Fibroblast of lung (primary cell): ENCODE measurements around the gene RTTN. TPM values are rescaled to one million over a fixed set of nuclear protein-coding genes. Genes with fewer than 3 reads are reported as not detected.

Experiments
- DNase-seq, 2 donors: peaks; one replicate each; pipeline versions ENCODE4 v3.0.0 to v3.0.0-alpha.2; 2010; ENCODE audit warnings: low read depth in 2 of 2
- H2AFZ ChIP-seq: 2 replicates; pipeline ENCODE4 v1.5.1; 2012; ENCODE audit warnings: low read length, control low read depth, inconsistent platforms
- H3K27ac ChIP-seq: 2 replicates; pipeline ENCODE4 v1.5.1; 2011; ENCODE audit warnings: low read length, control low read depth; ENCODE audit not compliant: insufficient read depth
- H3K27me3 ChIP-seq: 2 replicates; pipeline ENCODE4 v1.5.1; 2011; ENCODE audit warnings: mild to moderate bottlenecking, low read length; ENCODE audit not compliant: control insufficient read depth, insufficient read depth
- H3K36me3 ChIP-seq: 2 replicates; pipeline ENCODE4 v1.5.1; 2011; ENCODE audit warnings: low read length; ENCODE audit not compliant: control insufficient read depth, insufficient read depth
- H3K4me1 ChIP-seq: 2 replicates; pipeline ENCODE4 v1.5.1; 2011; ENCODE audit warnings: low read length; ENCODE audit not compliant: control insufficient read depth, insufficient read depth; ENCODE audit errors: extremely low read depth
- H3K4me2 ChIP-seq: 2 replicates; pipeline ENCODE4 v1.5.1; 2011; ENCODE audit warnings: low read length, control low read depth; ENCODE audit not compliant: insufficient read depth; ENCODE audit errors: extremely low read depth
- H3K4me3 ChIP-seq, 4 experiments: fragments of 200-600 bp in 1 of 4; sonication (generic) in 1 of 4; replicated peaks in 1 of 4; 2 replicates each; pipeline ENCODE4 v1.5.1; 2011 to 2016; ENCODE audit warnings: low read length in 4 of 4, low read depth in 3 of 4, mild to moderate bottlenecking in 3 of 4, control low read depth in 2 of 4, inconsistent platforms in 1 of 4, mixed read lengths in 1 of 4; ENCODE audit not compliant: insufficient read depth in 1 of 4; ENCODE audit errors: control extremely low read depth in 1 of 4
- H3K79me2 ChIP-seq: 2 replicates; pipeline ENCODE4 v1.5.1; 2012; ENCODE audit warnings: mild to moderate bottlenecking, low read length, inconsistent platforms; ENCODE audit not compliant: control insufficient read depth, insufficient read depth
- H3K9ac ChIP-seq: 2 replicates; pipeline ENCODE4 v1.5.1; 2011; ENCODE audit warnings: mild to moderate bottlenecking, low read length, control low read depth; ENCODE audit not compliant: insufficient read depth
- H3K9me3 ChIP-seq: 2 replicates; pipeline ENCODE4 v1.5.1; 2012; ENCODE audit warnings: low read depth, low read length; ENCODE audit not compliant: control insufficient read depth, insufficient read depth
- H4K20me1 ChIP-seq: 2 replicates; pipeline ENCODE4 v1.5.1; 2011; ENCODE audit warnings: low read length; ENCODE audit not compliant: control insufficient read depth, insufficient read depth; ENCODE audit errors: extremely low read depth
- EZH2 ChIP-seq: IDR thresholded peaks from 2 replicates; pipeline ENCODE4 v1.5.1; 2012; ENCODE audit warnings: low read length, control low read depth, mild to moderate bottlenecking; ENCODE audit errors: missing control alignments
- polyA plus RNA-seq, 2 donors: library from polyadenylated mRNA; depleted of rRNA in 1 of 2; stranded (reverse) in 1 of 2; unstranded in 1 of 2; fragments of >200 nt; gene quantifications; 2 replicates each; pipeline ENCODE4 v1.2.1, GENCODE V29; 2011 to 2012; ENCODE audit warnings: missing spikeins in 1 of 2
- total RNA-seq: library from RNA; depleted of rRNA; stranded (reverse); fragments of >200 nt; gene quantifications from 2 replicates; pipeline ENCODE4 v1.2.1, GENCODE V29; 2014
- TF ChIP-seq, protein P1 (sequence below), 2 donors: IDR thresholded peaks in 1 of 2; conservative IDR thresholded peaks in 1 of 2; 1 replicate in 1 of 2; 2 replicates in 1 of 2; pipeline ENCODE4 v1.5.1; 2011 to 2012; ENCODE audit warnings: low read length in 2 of 2, control low read depth in 1 of 2, inconsistent platforms in 1 of 2, low read depth in 1 of 2, mild to moderate bottlenecking in 1 of 2

Gene RTTN
- total and polyA plus RNA-seq, 2 donors (not counting 1 experiment from before 2014, with no cell fraction given) = 5.4 to 19.0 TPM

DNA sequence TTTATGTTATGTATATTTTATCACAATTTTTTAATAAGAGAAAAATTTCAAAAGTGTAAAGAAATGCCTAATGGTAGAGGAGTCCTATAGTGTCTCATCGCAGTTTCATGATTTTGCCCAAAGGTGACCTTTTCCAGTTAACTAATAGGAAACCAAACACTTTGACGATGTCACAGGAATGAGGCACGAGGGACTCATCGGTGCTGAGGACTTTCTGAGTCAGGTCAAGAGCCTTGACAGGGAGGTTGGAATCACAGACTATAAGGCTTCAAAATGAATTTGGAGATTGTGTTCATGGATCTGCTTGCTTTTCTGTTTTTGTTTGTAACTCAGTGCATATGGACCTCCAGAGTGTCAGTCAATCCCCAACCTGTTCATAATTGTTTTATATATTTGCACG lies 15.1 kb upstream of the RTTN start:
- no peaks in the 10 kb centered on the region for H3K79me2 ChIP-seq
- H3K4me1 ChIP-seq = no peaks in the 10 kb centered on the region
- H3K27ac ChIP-seq = no peak overlapping the region
- H2AFZ ChIP-seq = no peak overlapping the region
- H3K4me2 ChIP-seq = no peak overlapping the region
- peaks cover 2% of the 10 kb centered on the region for H3K27me3 ChIP-seq
- no peak for DNase-seq
- no peak overlapping the region for H3K4me3 ChIP-seq
- no peak for TF ChIP-seq EZH2
- TF ChIP-seq, protein P1, sequence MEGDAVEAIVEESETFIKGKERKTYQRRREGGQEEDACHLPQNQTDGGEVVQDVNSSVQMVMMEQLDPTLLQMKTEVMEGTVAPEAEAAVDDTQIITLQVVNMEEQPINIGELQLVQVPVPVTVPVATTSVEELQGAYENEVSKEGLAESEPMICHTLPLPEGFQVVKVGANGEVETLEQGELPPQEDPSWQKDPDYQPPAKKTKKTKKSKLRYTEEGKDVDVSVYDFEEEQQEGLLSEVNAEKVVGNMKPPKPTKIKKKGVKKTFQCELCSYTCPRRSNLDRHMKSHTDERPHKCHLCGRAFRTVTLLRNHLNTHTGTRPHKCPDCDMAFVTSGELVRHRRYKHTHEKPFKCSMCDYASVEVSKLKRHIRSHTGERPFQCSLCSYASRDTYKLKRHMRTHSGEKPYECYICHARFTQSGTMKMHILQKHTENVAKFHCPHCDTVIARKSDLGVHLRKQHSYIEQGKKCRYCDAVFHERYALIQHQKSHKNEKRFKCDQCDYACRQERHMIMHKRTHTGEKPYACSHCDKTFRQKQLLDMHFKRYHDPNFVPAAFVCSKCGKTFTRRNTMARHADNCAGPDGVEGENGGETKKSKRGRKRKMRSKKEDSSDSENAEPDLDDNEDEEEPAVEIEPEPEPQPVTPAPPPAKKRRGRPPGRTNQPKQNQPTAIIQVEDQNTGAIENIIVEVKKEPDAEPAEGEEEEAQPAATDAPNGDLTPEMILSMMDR (conservative IDR thresholded peaks at IDR 0.05 in 1 of 2, IDR thresholded peaks at IDR 0.05 in 1 of 2; ENCODE audit: low read depth in 1 of 2, low read length in 2 of 2) = no peak
- H3K9ac ChIP-seq = no peak overlapping the region
- H4K20me1 ChIP-seq = no peaks in the 10 kb centered on the region
- no peaks in the 10 kb centered on the region for H3K9me3 ChIP-seq
- no peaks in the 10 kb centered on the region for H3K36me3 ChIP-seq

DNA sequence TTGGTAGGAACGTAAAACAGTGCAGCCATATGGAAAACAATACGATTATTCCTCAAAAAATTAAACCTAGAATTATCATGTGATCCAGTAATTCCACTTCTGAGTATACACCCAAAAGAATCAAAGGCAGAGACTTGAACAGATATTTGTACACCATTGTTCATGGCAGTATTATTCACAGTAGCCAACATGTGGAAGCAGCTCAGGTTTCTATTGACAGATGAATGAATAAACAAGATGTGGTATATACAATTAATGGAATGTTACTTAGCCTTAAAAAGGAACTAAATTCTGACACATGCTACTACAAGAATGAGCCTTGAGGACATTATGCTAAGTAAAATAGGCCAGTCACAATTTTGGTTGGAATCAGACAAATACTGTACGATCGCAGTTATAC lies 14.2 kb upstream of the RTTN start:
- Histone ChIP-seq H3K4me2 (no peak overlapping the region), H3K27ac (no peak overlapping the region), H3K36me3 (no peaks in the 10 kb centered on the region), H3K79me2 (no peaks in the 10 kb centered on the region), H3K27me3 (peaks cover 2% of the 10 kb centered on the region), H2AFZ (no peak overlapping the region), H3K4me1 (no peaks in the 10 kb centered on the region), H4K20me1 (no peaks in the 10 kb centered on the region), H3K9ac (no peak overlapping the region), H3K9me3 (no peaks in the 10 kb centered on the region), H3K4me3 (no peak overlapping the region)
- no peak for DNase-seq
- TF ChIP-seq, protein P1 (conservative IDR thresholded peaks at IDR 0.05 in 1 of 2, IDR thresholded peaks at IDR 0.05 in 1 of 2; ENCODE audit: low read depth in 1 of 2, low read length in 2 of 2) = no peak
- TF ChIP-seq EZH2 = no peak

DNA sequence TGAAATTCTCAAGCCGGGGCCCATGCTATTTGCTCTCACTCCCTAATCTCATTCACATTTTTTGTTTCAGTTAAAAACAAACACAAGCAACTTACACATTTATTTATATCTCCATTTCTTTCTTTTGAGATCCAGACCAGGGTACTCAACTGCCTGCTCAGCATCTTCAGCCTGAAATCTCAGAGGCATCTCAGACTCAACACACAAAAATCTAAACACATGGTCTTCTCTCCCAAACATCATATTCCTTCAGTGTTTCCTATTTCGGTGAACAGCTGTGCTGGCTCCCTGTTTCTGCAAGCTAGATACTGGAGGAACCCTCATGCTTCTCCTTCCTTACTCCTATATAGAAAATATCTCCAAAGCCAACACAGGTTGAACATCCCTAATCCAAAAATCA lies 11.3 kb upstream of the RTTN start:
- H3K4me3 ChIP-seq = no peak overlapping the region
- H3K4me2 ChIP-seq = no peak overlapping the region
- H4K20me1 ChIP-seq = no peaks in the 10 kb centered on the region
- no peaks in the 10 kb centered on the region for H3K4me1 ChIP-seq
- no peaks in the 10 kb centered on the region for H3K9me3 ChIP-seq
- H3K27me3 ChIP-seq = no peaks in the 10 kb centered on the region
- no peak for DNase-seq
- no peak overlapping the region for H2AFZ ChIP-seq
- H3K9ac ChIP-seq = no peak overlapping the region
- no peak for TF ChIP-seq EZH2
- TF ChIP-seq, protein P1 (conservative IDR thresholded peaks at IDR 0.05 in 1 of 2, IDR thresholded peaks at IDR 0.05 in 1 of 2; ENCODE audit: low read depth in 1 of 2, low read length in 2 of 2) = no peak
- no peak overlapping the region for H3K27ac ChIP-seq
- no peaks in the 10 kb centered on the region for H3K36me3 ChIP-seq
- H3K79me2 ChIP-seq = no peaks in the 10 kb centered on the region
